SKM-1 (cell line): ENCODE measurements around the gene MOCS3.

Experiments
- DNase-seq: peaks from one replicate; lab custom pipeline; 2025; ENCODE audit not compliant: unreplicated experiment; lab: John Stamatoyannopoulos, UW

Gene MOCS3, protein sequence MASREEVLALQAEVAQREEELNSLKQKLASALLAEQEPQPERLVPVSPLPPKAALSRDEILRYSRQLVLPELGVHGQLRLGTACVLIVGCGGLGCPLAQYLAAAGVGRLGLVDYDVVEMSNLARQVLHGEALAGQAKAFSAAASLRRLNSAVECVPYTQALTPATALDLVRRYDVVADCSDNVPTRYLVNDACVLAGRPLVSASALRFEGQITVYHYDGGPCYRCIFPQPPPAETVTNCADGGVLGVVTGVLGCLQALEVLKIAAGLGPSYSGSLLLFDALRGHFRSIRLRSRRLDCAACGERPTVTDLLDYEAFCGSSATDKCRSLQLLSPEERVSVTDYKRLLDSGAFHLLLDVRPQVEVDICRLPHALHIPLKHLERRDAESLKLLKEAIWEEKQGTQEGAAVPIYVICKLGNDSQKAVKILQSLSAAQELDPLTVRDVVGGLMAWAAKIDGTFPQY

DNA sequence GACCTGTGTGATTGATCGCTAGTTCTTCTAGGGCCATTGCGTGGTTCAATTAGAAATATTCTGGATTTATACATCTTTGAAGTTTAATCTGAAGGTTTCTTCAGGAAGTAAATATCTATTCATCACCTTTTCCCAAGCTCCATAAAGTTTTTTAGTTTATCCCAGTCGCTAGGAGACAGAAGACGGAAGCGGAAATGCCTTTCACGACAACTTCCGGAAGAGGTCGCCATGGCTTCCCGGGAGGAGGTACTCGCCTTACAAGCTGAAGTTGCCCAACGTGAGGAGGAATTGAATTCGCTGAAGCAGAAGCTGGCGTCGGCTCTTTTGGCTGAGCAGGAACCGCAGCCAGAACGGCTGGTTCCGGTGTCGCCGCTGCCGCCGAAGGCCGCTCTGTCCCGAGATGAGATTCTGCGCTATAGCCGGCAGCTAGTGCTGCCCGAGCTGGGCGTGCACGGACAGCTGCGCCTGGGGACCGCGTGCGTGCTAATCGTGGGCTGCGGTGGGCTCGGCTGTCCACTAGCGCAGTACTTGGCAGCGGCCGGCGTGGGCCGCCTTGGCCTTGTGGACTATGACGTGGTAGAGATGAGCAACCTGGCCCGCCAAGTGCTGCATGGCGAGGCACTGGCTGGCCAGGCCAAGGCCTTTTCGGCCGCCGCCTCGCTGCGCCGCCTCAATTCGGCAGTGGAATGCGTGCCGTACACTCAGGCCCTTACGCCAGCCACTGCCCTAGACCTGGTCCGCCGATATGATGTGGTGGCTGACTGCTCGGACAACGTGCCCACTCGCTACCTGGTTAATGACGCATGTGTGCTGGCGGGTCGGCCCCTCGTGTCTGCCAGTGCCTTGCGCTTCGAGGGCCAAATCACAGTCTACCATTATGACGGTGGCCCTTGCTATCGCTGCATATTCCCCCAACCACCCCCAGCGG lies at the start of gene MOCS3:
MOCS3 (plus strand) TSS at position 204 of the 928 bp plus-strand sequence; CDS start at position 229, 25 bp downstream.
- peak; percentile 89 for DNase-seq

DNA sequence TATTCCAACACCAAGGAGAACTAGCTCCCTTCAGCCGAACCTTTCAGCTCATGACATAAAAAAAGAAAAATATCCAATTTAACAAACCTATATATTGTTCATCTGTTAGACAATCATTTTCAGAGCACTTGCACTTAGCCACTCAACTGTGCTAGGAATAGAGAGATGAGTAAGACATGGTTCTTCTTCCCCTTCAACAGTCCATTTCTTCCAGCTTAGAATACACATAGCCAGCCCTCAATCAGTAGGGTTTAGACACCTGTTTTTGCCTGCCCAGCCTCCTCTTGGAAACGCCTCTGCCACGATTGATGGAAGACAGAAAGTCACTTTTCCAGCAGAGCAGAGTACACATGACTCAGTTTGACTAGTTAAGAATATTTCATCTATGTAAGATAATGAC lies 49.2 kb upstream of the MOCS3 start:
- no peak for DNase-seq

DNA sequence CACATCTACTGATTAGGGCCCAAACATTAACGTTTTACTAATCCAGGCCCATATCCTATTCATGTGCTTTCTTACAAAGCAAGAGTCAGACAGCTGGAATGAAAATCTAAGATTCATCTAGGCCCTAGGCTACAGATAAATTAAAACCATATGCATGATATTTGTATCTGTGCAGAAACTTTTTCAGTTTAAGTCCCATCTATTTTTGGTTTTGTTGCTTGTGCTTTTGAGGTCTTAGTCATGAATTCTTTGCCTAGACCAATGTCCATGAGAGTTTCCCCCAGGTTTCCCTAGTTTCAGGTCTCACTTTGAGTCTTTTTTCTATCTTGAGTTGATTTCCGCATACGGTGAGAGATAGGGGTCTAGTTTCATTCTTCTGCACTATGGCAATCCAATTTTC lies 47.6 kb upstream of the MOCS3 start:
- no peak for DNase-seq

DNA sequence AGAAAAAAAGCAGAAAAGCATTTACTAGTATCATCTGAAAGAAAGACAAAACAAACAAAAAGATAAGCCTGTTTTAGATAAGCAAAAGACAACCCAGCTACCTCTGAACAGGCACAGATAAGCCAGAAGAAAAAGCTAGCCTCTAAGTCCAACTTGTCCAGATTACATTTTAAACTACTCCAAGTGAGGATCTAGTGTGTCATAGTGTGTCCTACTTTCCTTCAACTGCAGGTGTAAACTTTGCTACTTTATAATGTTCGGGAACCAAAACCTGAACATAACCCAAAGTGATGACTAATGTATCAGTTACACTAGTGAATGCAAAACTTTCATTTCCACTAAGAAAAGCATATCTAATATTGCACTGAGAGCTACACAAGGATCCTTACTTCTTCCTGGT lies 46.9 kb upstream of the MOCS3 start:
- DNase-seq = no peak

DNA sequence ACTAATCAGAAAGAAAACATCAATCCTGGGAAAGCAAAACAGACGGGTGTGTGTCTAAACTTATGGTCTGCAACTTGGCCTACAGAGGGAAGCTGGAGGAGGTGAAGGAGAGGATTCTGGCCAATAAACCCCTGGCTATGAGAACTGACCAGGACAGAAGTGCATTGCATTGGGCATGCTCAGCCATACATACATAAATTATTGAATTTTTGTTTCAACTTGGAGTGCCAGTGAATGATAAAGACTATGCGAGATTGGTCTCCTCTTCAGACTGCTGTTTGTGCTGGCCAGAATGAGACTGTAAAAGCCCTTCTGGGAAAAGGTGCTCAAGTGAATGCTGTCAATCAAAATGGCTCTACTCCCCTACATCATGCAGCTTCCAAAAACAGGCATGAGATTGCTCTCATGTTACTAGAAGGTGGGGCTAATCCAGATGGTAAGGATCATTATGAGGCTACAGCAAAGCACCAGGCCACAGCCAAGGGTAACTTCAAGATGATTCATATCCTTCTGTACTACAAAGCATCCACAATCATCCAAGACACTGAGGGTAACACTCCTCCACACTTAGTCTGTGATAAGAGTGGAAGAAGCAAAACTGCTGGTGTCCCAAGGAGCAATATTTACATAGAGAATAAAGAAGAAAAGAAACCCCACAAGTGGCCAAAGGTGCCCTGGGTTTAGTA lies 44.8 kb upstream of the MOCS3 start:
- DNase-seq = no peak

DNA sequence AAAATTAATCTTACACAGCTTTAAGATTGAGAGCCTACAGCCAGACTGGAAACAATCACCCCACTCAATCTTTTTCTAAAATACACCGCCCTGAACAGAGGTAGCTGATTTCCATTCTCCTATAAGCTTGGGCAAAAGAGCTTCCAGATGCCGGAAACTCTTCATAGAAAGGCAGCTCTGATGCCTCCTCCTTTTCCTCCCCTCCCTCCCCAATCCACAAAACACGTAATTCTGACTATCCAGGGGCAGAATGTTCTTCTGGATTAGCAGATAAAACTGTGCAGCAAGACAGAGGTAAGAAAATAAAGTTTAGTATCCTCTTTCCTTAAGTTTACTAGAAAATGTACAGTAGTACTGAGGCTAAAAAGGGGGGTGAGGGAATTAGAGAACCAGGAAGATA lies 43.2 kb upstream of the MOCS3 start:
- no peak for DNase-seq

DNA sequence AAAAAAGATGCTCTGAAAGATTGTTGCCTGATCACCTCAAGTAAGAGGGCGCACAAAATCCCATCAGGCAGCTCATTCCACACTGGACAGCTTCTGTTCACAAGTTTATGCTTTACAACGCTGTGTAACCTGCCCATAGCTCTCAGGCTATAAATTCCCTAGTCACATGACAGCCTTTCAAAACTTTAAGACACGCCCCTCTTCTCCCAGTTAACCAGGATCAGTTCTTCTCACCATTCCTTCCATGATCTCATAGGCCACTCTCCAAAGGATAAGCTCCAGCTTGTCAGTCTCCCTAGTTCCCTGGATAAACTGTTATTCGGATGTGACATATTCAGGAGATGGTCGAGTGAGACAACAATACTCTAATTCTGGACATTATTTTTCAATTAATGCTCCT lies 42.4 kb upstream of the MOCS3 start:
- DNase-seq = no peak

DNA sequence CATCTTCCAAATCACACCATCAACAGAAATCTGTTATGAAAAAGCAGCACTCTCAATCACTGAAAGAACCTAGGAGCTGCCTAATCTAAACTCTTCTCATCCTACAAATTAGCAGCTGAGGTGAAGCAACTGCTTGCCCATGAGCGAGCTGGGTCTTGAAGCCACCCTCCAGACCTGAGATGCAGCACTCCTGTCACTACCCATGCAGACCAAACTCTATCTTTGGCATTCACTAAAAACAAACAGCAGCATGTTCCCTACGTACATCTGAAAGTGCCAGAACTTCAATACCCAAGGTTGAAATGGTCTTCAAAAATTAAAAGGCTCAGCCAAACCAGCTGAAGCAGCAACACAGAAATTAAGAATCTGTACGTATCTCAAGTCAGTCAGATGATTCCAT lies 41.7 kb upstream of the MOCS3 start:
- DNase-seq = no peak

DNA sequence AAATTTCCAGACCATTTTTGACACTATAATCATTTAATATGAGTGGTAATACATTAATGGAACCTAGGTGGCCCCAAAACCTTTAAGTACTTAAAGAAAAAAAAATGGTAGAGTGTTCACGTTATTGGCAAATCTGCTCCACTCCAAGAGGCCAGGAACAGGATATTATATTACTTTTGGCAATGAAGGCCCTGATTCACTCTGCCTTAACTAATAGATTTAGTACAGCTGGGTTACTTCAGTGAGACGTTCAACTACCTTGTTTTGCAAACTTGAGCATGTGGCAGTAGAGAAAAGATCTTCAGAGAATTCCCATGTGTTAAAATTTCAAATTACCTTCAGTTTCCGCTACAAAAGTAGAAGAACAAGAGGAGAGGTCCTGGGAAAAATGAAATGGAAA lies 40.2 kb upstream of the MOCS3 start:
- no peak for DNase-seq

DNA sequence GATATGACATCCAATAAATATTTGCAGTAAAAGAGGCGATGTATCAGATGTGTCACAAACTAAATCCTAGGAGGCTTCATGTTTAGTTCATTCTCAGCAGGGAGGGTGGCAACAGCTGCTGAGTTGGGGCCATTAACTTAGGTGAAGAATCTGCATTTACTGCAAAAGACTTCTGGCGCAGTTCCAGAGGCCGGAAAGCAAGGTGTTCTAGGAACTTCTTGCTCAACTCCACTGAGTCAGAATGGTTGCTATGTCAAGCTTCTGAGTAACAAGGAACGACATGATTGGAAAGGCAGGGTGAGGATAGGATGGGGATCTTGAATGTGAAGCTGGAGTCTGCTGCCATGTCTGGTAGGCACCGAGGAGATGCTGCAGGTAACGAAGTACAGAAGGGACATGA lies 39.1 kb upstream of the MOCS3 start:
- DNase-seq = no peak

DNA sequence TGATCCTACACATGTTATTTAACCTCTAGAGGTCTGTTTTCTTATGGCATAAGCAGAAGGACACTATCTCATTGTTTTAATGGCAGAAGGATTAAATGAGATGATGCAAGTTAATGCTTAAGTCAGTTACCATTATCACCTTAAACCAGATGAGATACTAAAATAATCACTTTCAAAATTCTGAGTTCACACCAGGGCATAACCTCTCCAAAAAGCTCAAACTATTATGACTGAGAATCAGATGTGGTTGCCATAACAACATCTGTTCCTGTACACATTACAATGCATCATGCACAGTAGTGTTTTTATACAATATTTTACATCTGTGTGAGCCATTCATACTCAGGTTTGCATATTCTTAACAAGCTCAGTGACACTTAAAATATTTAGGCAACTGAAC lies 37.6 kb upstream of the MOCS3 start:
- no peak for DNase-seq

DNA sequence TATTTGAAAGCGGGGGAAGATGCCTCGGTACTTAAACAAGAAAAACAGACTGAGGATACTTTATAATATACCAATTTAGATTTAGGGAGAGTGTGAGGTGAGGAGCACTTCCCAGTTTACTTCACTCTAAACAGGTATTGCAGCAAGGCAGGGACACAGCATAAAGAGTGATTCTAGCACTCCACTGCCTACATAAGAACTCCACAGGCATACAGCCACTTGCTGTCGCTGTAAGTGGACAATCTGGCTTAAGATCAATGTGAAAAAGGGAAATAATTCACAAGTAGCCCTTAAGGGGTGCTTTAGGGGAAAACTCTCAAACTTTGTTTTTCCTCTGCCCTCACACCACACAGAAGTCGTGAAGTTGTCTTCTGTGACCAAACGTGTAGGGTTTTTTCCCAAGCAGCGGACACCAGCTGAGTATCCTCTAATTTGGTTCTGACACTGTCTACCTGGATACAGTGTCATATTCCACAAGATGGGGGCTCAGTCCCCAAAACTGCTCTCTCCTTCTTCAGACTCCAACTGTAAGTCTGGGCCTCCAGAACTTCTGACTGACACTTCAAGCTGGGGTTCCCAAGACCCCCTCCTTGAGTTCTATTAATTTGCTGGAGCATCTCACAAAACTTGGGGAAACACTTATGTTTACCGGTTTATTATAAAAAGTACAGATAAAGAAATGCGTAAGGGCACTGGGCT lies 36.7 kb upstream of the MOCS3 start:
- no peak for DNase-seq

DNA sequence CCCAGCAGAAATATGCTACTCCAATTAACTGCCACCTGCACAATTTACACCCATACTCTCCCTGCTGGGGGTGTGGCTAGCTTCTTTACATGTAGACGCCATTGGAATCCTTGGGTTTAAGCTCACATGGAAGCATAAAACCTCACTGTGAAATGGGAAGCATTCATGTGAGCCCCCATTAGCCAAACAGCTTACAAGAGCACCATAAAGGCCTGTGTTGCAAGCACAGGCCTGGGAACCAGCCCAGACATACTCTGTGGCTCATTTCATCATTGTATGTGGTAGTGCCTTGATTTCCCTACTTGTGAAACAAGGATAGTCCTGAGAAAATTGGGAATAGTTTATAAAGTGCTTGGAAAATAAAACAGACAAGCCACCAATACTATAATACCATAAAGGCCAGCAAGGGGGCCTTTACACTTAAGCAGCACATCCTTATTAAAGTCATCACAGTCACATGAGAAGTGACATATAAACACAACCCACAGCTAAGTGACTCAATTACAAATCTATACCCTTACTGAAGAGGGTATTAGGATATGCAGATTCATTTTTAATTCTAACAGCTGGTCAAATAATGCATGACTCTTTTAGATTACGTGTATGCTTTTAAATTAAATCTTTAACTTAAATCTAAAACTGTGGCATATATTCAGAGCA lies 34.2 kb upstream of the MOCS3 start:
- DNase-seq = no peak

DNA sequence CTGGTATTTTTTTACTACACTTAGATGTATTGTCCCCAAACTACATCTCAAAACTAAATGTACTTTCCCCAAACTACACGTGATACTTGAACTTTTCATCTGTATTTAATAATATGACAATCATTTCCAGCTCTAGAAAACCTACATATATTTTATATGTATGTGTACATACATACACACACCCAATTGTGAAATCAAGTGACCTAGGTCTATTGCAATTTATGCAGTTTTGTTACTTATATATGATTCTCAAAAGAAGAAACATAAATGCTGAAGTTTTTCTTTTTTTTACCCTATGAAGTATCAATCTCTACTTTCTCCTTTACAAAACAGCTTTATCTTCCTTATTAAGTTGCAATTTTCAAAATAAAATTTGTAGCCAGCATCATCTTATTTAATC lies 32.1 kb upstream of the MOCS3 start:
- no peak for DNase-seq

DNA sequence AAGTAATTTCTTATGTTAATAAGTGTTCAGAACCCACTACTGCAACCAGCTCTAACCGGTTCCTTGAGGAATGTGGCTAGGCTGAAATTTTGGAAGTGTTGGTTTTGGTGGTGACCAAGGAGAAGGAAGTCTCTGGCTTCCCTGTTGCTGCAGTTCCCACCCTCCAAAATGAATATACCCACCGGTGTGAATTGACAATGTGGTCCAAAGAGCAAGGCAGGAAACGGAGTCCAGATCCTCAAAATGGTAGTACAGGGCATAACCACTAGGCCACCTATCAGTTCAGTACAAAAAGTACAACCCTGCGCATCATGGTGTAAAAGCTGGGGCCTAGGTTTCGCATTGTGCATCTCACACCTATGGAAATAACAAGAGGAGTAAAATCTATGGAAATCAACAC lies 30.1 kb upstream of the MOCS3 start:
- no peak for DNase-seq

DNA sequence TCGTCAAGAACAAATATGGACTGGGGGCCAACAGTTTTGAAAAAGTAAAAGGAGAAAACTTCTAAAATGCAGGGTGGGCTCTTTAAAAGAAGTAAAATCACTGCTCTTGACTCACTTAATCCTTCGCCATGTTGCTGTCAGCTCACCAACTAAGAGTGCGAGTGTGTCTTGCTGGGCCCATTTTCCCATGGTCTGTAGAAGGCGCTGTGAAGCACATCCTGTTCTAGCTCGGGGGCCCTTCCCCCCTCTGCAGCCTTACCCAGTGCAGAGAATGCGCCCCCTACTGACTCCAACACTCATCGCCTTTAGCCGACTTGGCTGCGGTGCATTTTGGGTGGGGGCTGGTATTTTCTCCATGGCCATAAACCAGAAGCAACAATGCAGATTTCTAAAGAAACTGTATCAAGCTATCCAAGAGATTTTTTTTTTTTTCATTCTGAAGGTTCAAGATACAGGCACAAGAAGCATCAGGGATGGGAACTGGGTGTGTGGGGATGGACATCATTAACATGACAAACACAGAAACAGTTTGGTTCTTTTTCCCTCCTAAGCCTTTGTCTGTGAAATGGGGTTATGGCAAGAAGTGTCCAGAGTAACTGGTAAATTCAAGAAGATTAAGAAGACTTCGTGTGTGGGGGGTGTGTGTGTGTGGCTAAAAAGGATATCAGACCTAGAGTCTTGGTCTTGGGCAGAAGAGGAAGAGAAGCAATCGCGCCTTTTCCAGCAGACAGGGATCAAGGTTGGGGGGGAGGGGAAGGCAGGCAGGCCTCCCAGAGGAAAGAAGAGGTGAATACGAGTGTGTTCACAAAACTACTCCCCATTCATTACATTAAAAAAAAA lies 29.1 kb upstream of the MOCS3 start:
- peak; percentile 94 for DNase-seq

DNA sequence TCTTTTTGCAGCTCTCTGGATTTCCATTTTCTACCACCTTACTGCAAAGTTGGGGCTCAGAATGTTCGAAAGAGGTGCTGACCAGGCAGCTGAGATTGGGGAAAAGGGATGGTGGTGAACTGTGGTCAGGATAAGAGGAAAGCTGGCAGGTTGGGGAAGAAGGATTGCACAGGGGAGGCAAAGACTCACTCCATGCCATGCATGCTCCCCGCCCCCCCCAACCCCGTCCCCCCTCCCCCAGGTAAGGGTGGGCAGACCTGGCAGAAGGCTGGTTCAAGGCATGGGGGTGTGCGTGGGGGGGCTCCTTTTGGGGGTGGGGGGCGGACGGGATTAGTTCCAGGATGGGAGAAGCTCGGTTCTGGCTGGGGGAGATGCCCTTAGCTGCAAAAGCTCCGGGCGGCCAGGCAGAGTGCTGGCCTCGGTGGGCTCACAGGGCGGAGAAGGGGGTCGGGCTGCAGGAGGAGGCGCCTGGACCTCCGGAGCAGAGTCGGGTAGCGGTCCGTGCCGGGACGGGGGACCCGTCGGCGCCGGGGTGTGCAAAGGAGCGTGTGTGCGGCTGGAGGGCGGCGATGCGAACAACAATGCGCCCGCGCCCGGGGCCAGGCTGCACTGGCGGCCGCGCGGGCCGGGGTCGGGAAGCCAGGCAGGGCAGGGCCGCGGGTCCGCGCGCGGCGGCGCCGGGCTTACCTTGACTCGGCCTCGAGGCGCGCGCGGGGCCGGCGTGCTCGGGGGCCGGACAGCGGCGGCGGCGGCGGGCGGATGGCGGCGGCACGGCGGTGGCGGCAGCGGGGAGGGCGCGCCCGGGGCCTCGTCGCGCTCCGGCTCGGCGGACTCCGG lies 28.3 kb upstream of the MOCS3 start:
- DNase-seq = no peak

DNA sequence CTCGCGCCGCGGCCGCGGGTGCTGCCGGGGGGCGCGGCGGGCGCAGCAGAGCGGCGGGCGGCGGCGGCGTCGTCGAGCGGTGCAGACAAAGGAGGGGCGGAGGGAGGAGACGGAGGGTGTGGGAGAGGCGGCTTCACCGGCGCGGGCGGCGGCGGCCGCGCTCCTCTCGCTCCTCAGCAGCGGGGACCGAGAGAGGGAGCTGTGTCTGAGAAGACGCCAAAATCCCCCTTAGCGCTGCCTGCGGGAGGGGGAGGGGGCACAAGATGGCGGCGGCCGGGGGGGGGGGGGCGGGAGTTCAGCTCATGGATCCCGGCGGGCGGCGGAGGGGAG lies 27.7 kb upstream of the MOCS3 start:
- DNase-seq = no peak
